Measurements from ENCODE around the gene METTL25B.
A peak's percentile ranks its signal among the peaks of the same experiment; 100 is the strongest.

- peak; percentile 85 to 96 (median 92) for TF ChIP-seq CTCF (IDR thresholded peaks at IDR 0.05)
- no peak for TF ChIP-seq POLR2A (IDR thresholded peaks at IDR 0.05)
Measured at GRCh38 chr1:156725683-156726280, 2.5 kb upstream of the METTL25B start.
